A549 treated with ZK216348 at 1 μM for 4 hours (cell line): ENCODE results near the gene DCBLD1. TPM values are rescaled to one million over a fixed set of nuclear protein-coding genes. Genes with fewer than 3 reads are reported as not detected.

Experiments
- total RNA-seq: library from RNA; stranded (reverse); fragments of 200-300 nt; extraction: Qiagen RNA extraction; gene quantifications from 5 replicates; pipeline ENCODE4 v1.2.3, GENCODE V29; 2022; ENCODE audit warnings: low read depth

DCBLD1 gene
- 27.3 to 36.2 TPM (median 31.0 TPM) in 5 replicates for total RNA-seq

GRCh38 chr6:117482240-117483003, at the start of gene DCBLD1:
Gene DCBLD1 (plus strand): TSS chr6:117482674. CDS start chr6:117482782, 108 bp downstream.

Other genes with a start within 250 kb of the DCBLD1 start
- gene VGLL2, start 217.1 kb upstream of the DCBLD1 start, total RNA-seq: not detected in 5 replicates
- gene ROS1, start 56.7 kb upstream of the DCBLD1 start, total RNA-seq: 0.13 to 0.28 TPM (median 0.19 TPM) in 5 replicates
- 9.7 to 19.4 TPM (median 18.0 TPM) in 5 replicates for gene GOPC, start 119.8 kb downstream of the DCBLD1 start, total RNA-seq
- 17.5 to 28.8 TPM (median 27.0 TPM) in 5 replicates for gene NUS1, start 192.8 kb downstream of the DCBLD1 start, total RNA-seq